ENCODE measurements around the gene TOGARAM2.
"Not testable (repeated sequence)": the region's sequence is repeated elsewhere in the genome, so short reads cannot be mapped to it uniquely, and the experiment has no call there.

Gene TOGARAM2

GRCh38 chr2:28977176-28977875 lies 3.8 kb upstream of the TOGARAM2 start:
- no peak overlapping the region for H3K27ac ChIP-seq (ENCODE audit: low read length)

GRCh38 chr2:28978001-28978400 lies 3.1 kb upstream of the TOGARAM2 start:
- H3K9ac ChIP-seq (ENCODE audit: low read length in 2 of 2); H3K36me3 ChIP-seq (ENCODE audit: control insufficient read depth in 2 of 2, insufficient read depth in 2 of 2, low read length in 2 of 2); H3K27ac ChIP-seq (ENCODE audit: low read length); H3K27me3 ChIP-seq (ENCODE audit: control insufficient read depth in 1 of 2, insufficient read depth in 2 of 2, low read length in 2 of 2); H3K9me3 ChIP-seq (ENCODE audit: control insufficient read depth in 2 of 2, low read length in 2 of 2); H3K4me3 ChIP-seq (ENCODE audit: low read length in 2 of 2): not testable (repeated sequence)
- peaks cover 31% of the 10 kb centered on the region for H3K4me1 ChIP-seq (ENCODE audit: control insufficient read depth, insufficient read depth, low read length)

More at GRCh38 chr2:28977176-28977875, 3.8 kb upstream of the TOGARAM2 start:
- no peak overlapping the region for H3K9ac ChIP-seq (ENCODE audit: low read length in 2 of 2)
- H3K4me3 ChIP-seq (ENCODE audit: low read length in 2 of 2), result no peak overlapping the region
- H3K27me3 ChIP-seq (ENCODE audit: control insufficient read depth in 1 of 2, insufficient read depth in 2 of 2, low read length in 2 of 2), result no peaks in the 10 kb centered on the region
- H3K4me1 ChIP-seq (ENCODE audit: control insufficient read depth, insufficient read depth, low read length), result peaks cover 27% of the 10 kb centered on the region
- H3K9me3 ChIP-seq (ENCODE audit: control insufficient read depth in 2 of 2, low read length in 2 of 2), result no peaks in the 10 kb centered on the region
- H3K36me3 ChIP-seq (ENCODE audit: control insufficient read depth in 2 of 2, insufficient read depth in 2 of 2, low read length in 2 of 2), result no peaks in the 10 kb centered on the region

DNA sequence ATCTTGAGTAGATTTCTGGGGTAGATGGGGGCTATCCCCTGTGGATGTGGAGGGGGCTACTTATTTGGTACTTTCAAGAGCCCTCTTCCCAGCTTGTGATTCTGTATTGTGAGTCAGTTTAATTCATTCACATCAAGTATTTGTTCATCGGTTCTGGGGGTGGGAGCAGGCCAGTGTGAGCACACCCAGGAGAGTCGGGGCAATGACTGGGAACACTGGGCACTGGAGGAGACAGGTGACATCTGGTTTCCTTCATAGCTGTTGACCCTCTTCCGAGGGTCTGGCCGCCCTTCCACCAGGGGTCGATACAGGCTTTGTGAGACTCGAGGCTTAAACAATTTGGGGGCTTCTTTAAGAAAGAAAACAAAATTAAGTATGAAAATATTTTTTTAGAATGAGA lies 2.5 kb upstream of the TOGARAM2 start:
- Histone ChIP-seq H3K9ac (ENCODE audit: low read length in 2 of 2) (no peak overlapping the region), H3K27me3 (ENCODE audit: control insufficient read depth in 1 of 2, insufficient read depth in 2 of 2, low read length in 2 of 2) (no peaks in the 10 kb centered on the region), H3K27ac (ENCODE audit: low read length) (no peak overlapping the region), H3K9me3 (ENCODE audit: control insufficient read depth in 2 of 2, low read length in 2 of 2) (no peaks in the 10 kb centered on the region), H3K36me3 (ENCODE audit: control insufficient read depth in 2 of 2, insufficient read depth in 2 of 2, low read length in 2 of 2) (no peaks in the 10 kb centered on the region), H3K4me1 (ENCODE audit: control insufficient read depth, insufficient read depth, low read length) (peaks cover 31% of the 10 kb centered on the region), H3K4me3 (ENCODE audit: low read length in 2 of 2) (no peak overlapping the region)

- Histone ChIP-seq H3K27me3 (ENCODE audit: control insufficient read depth in 1 of 2, insufficient read depth in 2 of 2, low read length in 2 of 2) (no peaks in the 10 kb centered on the region), H3K4me3 (ENCODE audit: low read length in 2 of 2) (no peak overlapping the region), H3K4me1 (ENCODE audit: control insufficient read depth, insufficient read depth, low read length) (peaks cover 35% of the 10 kb centered on the region), H3K36me3 (ENCODE audit: control insufficient read depth in 2 of 2, insufficient read depth in 2 of 2, low read length in 2 of 2) (no peaks in the 10 kb centered on the region), H3K9ac (ENCODE audit: low read length in 2 of 2) (no peak overlapping the region), H3K27ac (ENCODE audit: low read length) (no peak overlapping the region), H3K9me3 (ENCODE audit: control insufficient read depth in 2 of 2, low read length in 2 of 2) (no peaks in the 10 kb centered on the region)
Measured at GRCh38 chr2:28979041-28979440, 2.1 kb upstream of the TOGARAM2 start.

DNA sequence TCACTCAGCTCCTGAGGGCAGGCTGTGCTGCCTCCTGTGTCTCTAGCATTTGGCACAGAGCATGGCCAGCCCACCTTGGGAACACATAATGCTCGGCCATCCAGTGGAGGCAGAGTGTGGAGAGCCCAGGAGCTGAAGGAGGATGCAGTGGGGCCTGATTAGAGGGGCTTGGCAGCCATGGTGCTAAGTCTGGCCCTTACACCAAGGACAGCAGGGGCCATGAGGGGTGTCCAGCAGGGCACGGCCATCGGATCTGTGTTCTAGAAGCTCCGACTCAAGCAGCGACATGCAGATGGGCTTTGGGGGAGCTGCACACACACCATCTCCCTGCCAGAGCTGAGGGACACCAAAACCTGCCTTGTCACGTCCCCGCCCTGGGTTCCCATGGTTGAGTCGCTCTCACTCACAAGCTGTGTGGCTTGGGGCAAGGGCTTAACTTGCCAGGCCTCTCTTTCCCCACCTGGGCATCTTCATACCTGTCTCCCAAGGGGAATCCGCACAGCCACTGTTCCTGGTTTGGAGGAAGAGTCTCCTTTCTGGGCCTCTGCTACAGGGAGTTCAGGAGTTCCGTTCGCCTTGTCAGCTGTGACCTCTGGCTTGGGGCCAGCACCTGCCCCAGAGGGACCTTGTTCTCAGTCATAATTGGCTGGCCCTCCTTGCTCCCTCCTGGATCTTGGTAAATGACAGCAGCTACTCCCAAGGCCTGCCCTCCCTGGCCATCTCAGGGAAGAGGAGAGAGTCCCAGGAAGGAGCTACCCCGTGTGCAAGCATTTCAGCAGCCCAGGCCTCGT lies 1.3 kb upstream of the TOGARAM2 start:
- H3K4me3 ChIP-seq (ENCODE audit: low read length in 2 of 2), result no peak overlapping the region
- H3K36me3 ChIP-seq (ENCODE audit: control insufficient read depth in 2 of 2, insufficient read depth in 2 of 2, low read length in 2 of 2), result no peaks in the 10 kb centered on the region
- peaks cover 36% of the 10 kb centered on the region for H3K4me1 ChIP-seq (ENCODE audit: control insufficient read depth, insufficient read depth, low read length)
- no peaks in the 10 kb centered on the region for H3K9me3 ChIP-seq (ENCODE audit: control insufficient read depth in 2 of 2, low read length in 2 of 2)
- H3K9ac ChIP-seq (ENCODE audit: low read length in 2 of 2), result no peak overlapping the region
- no peaks in the 10 kb centered on the region for H3K27me3 ChIP-seq (ENCODE audit: control insufficient read depth in 1 of 2, insufficient read depth in 2 of 2, low read length in 2 of 2)
- H3K27ac ChIP-seq (ENCODE audit: low read length), result peak overlapping the region; percentile 81

- Histone ChIP-seq H3K4me3 (ENCODE audit: low read length in 2 of 2) (peak overlapping the region in 1 of 2 donors; percentile 59), H3K36me3 (ENCODE audit: control insufficient read depth in 2 of 2, insufficient read depth in 2 of 2, low read length in 2 of 2) (no peaks in the 10 kb centered on the region), H3K27ac (ENCODE audit: low read length) (peak overlapping the region; percentile 81), H3K9me3 (ENCODE audit: control insufficient read depth in 2 of 2, low read length in 2 of 2) (no peaks in the 10 kb centered on the region), H3K4me1 (ENCODE audit: control insufficient read depth, insufficient read depth, low read length) (peaks cover 36% of the 10 kb centered on the region), H3K9ac (ENCODE audit: low read length in 2 of 2) (peak overlapping the region in 1 of 2 donors; percentile 47), H3K27me3 (ENCODE audit: control insufficient read depth in 1 of 2, insufficient read depth in 2 of 2, low read length in 2 of 2) (no peaks in the 10 kb centered on the region)
Measured at GRCh38 chr2:28980368-28981015, 606 bp upstream of the TOGARAM2 start.

- peak overlapping the region; percentile 12 to 42 for H3K9ac ChIP-seq (ENCODE audit: low read length in 2 of 2)
- peak overlapping the region in 1 of 2 donors; percentile 8 for H3K4me3 ChIP-seq (ENCODE audit: low read length in 2 of 2)
- H3K9me3 ChIP-seq (ENCODE audit: control insufficient read depth in 2 of 2, low read length in 2 of 2), result no peaks in the 10 kb centered on the region
- H3K27me3 ChIP-seq (ENCODE audit: control insufficient read depth in 1 of 2, insufficient read depth in 2 of 2, low read length in 2 of 2), result no peaks in the 10 kb centered on the region
- no peaks in the 10 kb centered on the region for H3K36me3 ChIP-seq (ENCODE audit: control insufficient read depth in 2 of 2, insufficient read depth in 2 of 2, low read length in 2 of 2)
- peak overlapping the region; percentile 81 for H3K27ac ChIP-seq (ENCODE audit: low read length)
- H3K4me1 ChIP-seq (ENCODE audit: control insufficient read depth, insufficient read depth, low read length), result peaks cover 42% of the 10 kb centered on the region
Measured at GRCh38 chr2:28981620-28982376, 700 bp downstream of the TOGARAM2 start.

- peaks cover 42% of the 10 kb centered on the region for H3K4me1 ChIP-seq (ENCODE audit: control insufficient read depth, insufficient read depth, low read length)
- H3K9me3 ChIP-seq (ENCODE audit: control insufficient read depth in 2 of 2, low read length in 2 of 2), result no peaks in the 10 kb centered on the region
- no peak overlapping the region for H3K4me3 ChIP-seq (ENCODE audit: low read length in 2 of 2)
Measured at GRCh38 chr2:28982381-28982950, 1.4 kb downstream of the TOGARAM2 start.

GRCh38 chr2:28986429-28986828 lies 5.3 kb downstream of the TOGARAM2 start:
- H3K9me3 ChIP-seq (ENCODE audit: control insufficient read depth in 2 of 2, low read length in 2 of 2), result no peaks in the 10 kb centered on the region
- H3K4me1 ChIP-seq (ENCODE audit: control insufficient read depth, insufficient read depth, low read length), result peaks cover 42% of the 10 kb centered on the region
- H3K36me3 ChIP-seq (ENCODE audit: control insufficient read depth in 2 of 2, insufficient read depth in 2 of 2, low read length in 2 of 2), result no peaks in the 10 kb centered on the region
- H3K27ac ChIP-seq (ENCODE audit: low read length), result no peak overlapping the region
- no peak overlapping the region for H3K9ac ChIP-seq (ENCODE audit: low read length in 2 of 2)
- H3K27me3 ChIP-seq (ENCODE audit: control insufficient read depth in 1 of 2, insufficient read depth in 2 of 2, low read length in 2 of 2), result no peaks in the 10 kb centered on the region
- no peak overlapping the region for H3K4me3 ChIP-seq (ENCODE audit: low read length in 2 of 2)

More at GRCh38 chr2:28982381-28982950, 1.4 kb downstream of the TOGARAM2 start:
- Histone ChIP-seq H3K36me3 (ENCODE audit: control insufficient read depth in 2 of 2, insufficient read depth in 2 of 2, low read length in 2 of 2) (no peaks in the 10 kb centered on the region), H3K9ac (ENCODE audit: low read length in 2 of 2) (peak overlapping the region in 1 of 2 donors; percentile 5), H3K27me3 (ENCODE audit: control insufficient read depth in 1 of 2, insufficient read depth in 2 of 2, low read length in 2 of 2) (no peaks in the 10 kb centered on the region), H3K27ac (ENCODE audit: low read length) (peak overlapping the region; percentile 81)

- H3K36me3 ChIP-seq (ENCODE audit: control insufficient read depth in 2 of 2, insufficient read depth in 2 of 2, low read length in 2 of 2), result no peaks in the 10 kb centered on the region
- no peaks in the 10 kb centered on the region for H3K27me3 ChIP-seq (ENCODE audit: control insufficient read depth in 1 of 2, insufficient read depth in 2 of 2, low read length in 2 of 2)
- peaks cover 38% of the 10 kb centered on the region for H3K4me1 ChIP-seq (ENCODE audit: control insufficient read depth, insufficient read depth, low read length)
- H3K27ac ChIP-seq (ENCODE audit: low read length), result peak overlapping the region; percentile 76
- H3K9me3 ChIP-seq (ENCODE audit: control insufficient read depth in 2 of 2, low read length in 2 of 2), result no peaks in the 10 kb centered on the region
- peak overlapping the region; percentile 13 to 37 for H3K9ac ChIP-seq (ENCODE audit: low read length in 2 of 2)
- no peak overlapping the region for H3K4me3 ChIP-seq (ENCODE audit: low read length in 2 of 2)
Measured at GRCh38 chr2:28989973-28990372, 8.9 kb downstream of the TOGARAM2 start.
